Muscle layer of colon (tissue), 2 donors: ENCODE results near the gene SIK3.

Source experiments
- H3K27ac ChIP-seq: one replicate; pipeline ENCODE4 v1.7.0; 2013; ENCODE audit warnings: low read depth, mild to moderate bottlenecking, low read length, moderate library complexity
- H3K27me3 ChIP-seq, 2 donors: one replicate each; pipeline ENCODE4 v1.7.0; 2013; ENCODE audit warnings: low read length in 2 of 2, mild to moderate bottlenecking in 2 of 2; ENCODE audit not compliant: insufficient read depth in 2 of 2, control insufficient read depth in 1 of 2
- H3K36me3 ChIP-seq: one replicate; pipeline ENCODE4 v1.7.0; 2013; ENCODE audit warnings: mild to moderate bottlenecking, low read length; ENCODE audit not compliant: insufficient read depth
- H3K4me1 ChIP-seq: one replicate; pipeline ENCODE4 v1.7.0; 2013; ENCODE audit warnings: mild to moderate bottlenecking, low read length; ENCODE audit not compliant: insufficient read depth
- H3K4me3 ChIP-seq, 2 donors: one replicate each; pipeline ENCODE4 v1.7.0; 2013; ENCODE audit warnings: low read length in 2 of 2, low read depth in 1 of 2, mild to moderate bottlenecking in 1 of 2, moderate library complexity in 1 of 2
- H3K9ac ChIP-seq: one replicate; pipeline ENCODE4 v1.7.0; 2013; ENCODE audit warnings: low read length
- H3K9me3 ChIP-seq: one replicate; pipeline ENCODE4 v1.7.0; 2013; ENCODE audit warnings: mild to moderate bottlenecking, low read length
- donor health status: abdominal sarcoma.
- donor health status: Adenocarcinoma of cecum.

Gene SIK3

DNA sequence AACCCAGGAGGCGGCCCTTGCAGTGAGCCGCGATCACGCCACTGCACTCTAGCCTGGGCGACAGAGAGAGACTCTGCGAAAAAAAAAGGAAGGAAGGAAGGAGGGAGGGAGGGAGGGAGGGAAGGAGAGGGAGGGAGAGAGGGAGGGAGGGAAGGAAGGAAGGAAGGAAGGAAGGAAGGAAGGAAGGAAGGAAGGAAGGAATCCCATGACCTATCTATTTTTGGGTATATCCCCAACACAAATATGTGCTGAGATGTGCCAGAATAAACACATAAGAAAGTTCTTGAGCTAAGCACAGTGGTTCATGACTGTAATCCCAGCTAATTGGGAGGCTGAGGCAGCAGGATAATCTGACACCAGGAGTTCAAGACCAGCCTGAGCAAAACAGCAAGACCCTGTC lies 82.0 kb downstream of the SIK3 start:
- H3K27me3 ChIP-seq, result no peaks in the 10 kb centered on the region
- H3K4me3 ChIP-seq, result no peak overlapping the region
- H3K27ac ChIP-seq, result no peak overlapping the region
- no peaks in the 10 kb centered on the region for H3K36me3 ChIP-seq
- H3K4me1 ChIP-seq, result peaks cover 8% of the 10 kb centered on the region
- no peaks in the 10 kb centered on the region for H3K9me3 ChIP-seq
- H3K9ac ChIP-seq, result no peak overlapping the region

DNA sequence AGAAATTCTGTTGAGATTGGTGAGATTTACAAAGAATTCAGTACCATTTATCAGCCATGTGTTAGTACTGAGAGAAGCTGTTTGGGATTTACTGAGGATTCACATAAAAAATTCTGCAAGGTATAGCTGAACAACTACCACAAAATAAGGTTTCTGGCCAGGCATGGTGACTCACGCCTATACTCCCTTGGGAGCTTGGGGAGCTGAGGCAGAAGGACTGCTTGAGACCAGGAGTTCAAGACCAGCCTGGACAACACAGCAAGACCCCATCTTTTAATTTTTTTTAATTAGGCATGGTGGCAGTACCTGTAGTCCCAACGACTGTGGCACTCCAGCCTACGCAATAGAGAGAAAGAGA lies 86.7 kb downstream of the SIK3 start:
- H3K27ac ChIP-seq, result no peak overlapping the region
- no peaks in the 10 kb centered on the region for H3K27me3 ChIP-seq
- H3K4me1 ChIP-seq, result peaks cover 8% of the 10 kb centered on the region
- H3K9me3 ChIP-seq, result no peaks in the 10 kb centered on the region
- no peak overlapping the region for H3K4me3 ChIP-seq
- no peaks in the 10 kb centered on the region for H3K36me3 ChIP-seq
- H3K9ac ChIP-seq, result no peak overlapping the region

DNA sequence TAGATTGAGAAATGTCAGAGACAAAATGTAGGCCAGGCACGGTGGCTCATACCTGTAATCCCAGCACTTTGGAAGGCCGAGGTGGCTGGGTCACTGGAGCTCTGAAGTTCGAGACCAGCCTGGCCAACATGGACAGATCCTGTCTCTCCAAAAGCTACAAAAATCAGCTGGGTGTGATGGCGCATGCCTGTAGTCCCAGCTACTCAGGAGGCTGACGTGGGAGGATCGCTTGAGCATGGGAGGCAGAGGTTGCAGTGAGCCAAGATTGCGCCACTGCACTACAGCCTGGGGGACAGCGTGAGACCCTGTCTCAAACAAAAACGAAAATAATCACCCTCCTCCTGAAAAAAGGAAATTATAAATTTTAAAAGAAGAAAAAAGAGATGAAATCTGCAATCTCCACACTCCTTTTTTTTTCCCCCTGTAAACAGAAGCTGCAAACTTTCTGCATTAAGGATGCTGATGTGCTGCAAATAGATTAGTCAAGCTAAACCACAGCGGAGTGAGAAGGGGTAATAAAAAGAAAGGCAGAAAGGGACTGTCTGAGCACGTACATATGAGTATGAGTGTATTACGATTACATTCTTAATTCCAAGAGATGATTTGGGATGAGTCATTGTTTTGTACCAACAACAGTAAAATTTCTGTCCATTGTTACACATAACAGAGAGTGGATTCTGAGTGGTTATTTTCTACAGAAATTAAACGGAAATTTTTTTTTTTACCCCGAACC lies 87.3 kb downstream of the SIK3 start:
- no peak overlapping the region for H3K9ac ChIP-seq
- no peaks in the 10 kb centered on the region for H3K27me3 ChIP-seq
- no peak overlapping the region for H3K4me3 ChIP-seq
- H3K36me3 ChIP-seq, result no peaks in the 10 kb centered on the region
- no peak overlapping the region for H3K27ac ChIP-seq
- H3K4me1 ChIP-seq, result peaks cover 8% of the 10 kb centered on the region
- no peaks in the 10 kb centered on the region for H3K9me3 ChIP-seq

DNA sequence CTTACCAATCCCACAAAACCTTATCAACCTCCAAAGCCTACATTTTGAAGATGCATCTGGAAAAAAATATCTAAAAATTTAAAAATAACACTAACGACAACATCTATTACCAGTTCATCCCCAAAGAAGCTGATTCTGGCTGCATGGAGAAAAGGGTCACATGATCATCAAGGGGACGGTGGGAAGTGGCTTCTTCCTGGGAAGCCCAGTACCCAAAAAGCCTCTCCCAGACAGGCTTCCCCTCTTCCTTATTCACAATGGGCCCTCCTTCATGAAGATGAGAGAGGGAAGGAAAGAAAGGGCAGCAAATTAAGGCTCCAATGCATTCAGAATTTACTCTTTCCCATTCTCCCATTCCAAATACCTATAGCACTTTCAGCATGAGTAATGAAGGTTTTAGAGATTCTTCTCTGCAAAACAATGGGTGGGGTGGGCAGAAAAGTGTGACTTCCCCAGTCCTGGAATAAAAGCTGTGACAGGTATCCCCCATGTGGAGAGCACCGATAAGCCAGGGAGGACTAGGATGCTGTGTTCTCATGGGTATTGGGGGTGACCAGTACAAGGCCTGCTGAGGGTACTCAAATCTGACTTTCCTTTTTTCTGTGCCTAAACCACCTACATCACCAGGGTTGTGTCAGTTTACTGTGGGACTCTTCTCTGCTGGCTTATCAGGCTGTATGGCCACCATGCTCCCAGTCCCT lies 88.2 kb downstream of the SIK3 start:
- Histone ChIP-seq H3K9ac (no peak overlapping the region), H3K36me3 (no peaks in the 10 kb centered on the region), H3K9me3 (no peaks in the 10 kb centered on the region), H3K4me3 (no peak overlapping the region), H3K27ac (no peak overlapping the region), H3K4me1 (peaks cover 12% of the 10 kb centered on the region), H3K27me3 (no peaks in the 10 kb centered on the region)

DNA sequence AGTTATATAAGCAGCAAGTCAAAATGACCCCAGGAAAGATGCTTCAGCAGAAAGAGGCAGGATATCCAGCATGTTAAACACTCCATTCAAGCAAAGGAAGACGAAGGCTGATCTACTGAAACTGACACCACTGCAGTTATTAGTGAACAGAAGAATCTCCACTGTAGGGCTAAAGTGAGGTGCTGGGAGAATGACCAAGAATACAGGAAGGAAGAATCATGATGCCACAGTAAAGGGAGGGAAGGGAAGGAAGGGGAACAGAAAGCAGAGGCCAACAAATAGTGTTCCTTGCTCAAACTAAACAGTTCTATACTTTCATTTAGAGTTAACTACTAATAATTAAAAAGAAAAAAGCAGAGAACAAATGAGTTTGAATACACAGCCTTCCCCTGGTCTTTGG lies 92.5 kb downstream of the SIK3 start:
- Histone ChIP-seq H3K27me3 (no peaks in the 10 kb centered on the region), H3K4me1 (peaks cover 22% of the 10 kb centered on the region), H3K9ac (no peak overlapping the region), H3K4me3 (no peak overlapping the region), H3K27ac (no peak overlapping the region), H3K36me3 (no peaks in the 10 kb centered on the region), H3K9me3 (no peaks in the 10 kb centered on the region)

DNA sequence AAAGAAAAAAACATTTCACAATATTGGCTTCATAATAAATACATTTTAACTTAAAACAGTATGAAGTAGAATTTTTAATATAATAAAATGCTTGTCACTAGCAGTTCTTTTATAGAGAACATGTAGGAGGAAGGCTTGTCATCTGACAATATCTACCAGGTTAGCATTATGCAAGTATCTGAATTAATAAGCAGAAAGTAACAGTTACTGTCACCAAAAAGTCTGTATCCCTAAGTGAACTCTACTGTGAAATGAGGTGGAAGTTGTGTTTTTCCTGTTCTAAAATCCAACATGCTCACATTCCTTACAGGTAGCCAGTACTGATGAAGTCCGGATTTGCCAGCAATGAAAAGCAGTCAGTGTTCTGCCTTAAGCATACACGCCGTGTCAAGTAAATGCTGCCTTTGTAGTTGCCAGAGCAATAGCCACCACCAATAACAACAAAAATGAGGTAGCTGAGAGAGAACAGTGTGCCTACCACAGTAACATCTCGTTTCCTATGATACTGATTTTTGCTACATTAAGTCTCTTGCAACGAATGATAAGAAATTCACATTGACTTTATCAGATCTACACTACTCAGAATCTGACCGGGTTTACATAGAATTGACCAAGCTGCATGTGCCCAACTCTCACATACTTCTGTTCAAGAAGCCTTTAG lies 95.5 kb downstream of the SIK3 start:
- no peaks in the 10 kb centered on the region for H3K36me3 ChIP-seq
- no peak overlapping the region for H3K9ac ChIP-seq
- H3K27ac ChIP-seq, result no peak overlapping the region
- H3K27me3 ChIP-seq, result no peaks in the 10 kb centered on the region
- H3K4me1 ChIP-seq, result peaks cover 23% of the 10 kb centered on the region
- no peak overlapping the region for H3K4me3 ChIP-seq
- no peaks in the 10 kb centered on the region for H3K9me3 ChIP-seq

DNA sequence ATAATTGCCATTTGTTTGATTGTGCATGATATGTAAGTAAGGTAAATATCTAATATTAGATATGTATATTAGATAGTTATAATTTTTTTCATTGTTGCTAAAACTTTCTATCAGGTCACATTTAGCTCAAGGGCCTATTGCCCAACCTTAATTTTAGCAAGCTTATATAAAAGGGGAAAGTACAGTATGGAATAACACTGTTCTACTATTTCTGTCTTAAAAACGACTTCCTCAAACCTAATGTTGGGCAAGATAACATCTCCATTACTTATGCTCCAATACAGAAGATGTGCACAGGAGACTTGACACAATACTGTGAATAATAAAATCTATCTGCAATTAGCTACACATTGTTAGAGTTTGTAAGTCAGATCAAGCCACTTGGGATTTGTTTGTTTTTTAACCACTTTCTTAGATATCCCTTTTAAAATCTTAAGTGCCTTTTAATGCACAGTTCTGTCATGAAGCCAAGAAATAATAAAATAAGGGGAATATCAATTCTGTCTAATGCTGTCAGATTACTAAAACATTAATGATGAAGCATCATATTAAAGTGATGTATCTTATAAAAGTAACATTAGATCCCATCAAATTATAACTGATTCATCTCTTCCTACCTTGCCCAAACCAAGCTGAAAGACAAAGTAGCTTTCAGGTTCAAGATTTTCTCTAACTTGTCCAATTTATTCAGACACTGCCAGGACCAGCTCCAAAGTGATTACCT lies 98.1 kb downstream of the SIK3 start:
- no peak overlapping the region for H3K27ac ChIP-seq
- H3K36me3 ChIP-seq, result no peaks in the 10 kb centered on the region
- no peak overlapping the region for H3K4me3 ChIP-seq
- no peaks in the 10 kb centered on the region for H3K9me3 ChIP-seq
- H3K4me1 ChIP-seq, result peaks cover 19% of the 10 kb centered on the region
- H3K27me3 ChIP-seq, result no peaks in the 10 kb centered on the region
- H3K9ac ChIP-seq, result no peak overlapping the region

DNA sequence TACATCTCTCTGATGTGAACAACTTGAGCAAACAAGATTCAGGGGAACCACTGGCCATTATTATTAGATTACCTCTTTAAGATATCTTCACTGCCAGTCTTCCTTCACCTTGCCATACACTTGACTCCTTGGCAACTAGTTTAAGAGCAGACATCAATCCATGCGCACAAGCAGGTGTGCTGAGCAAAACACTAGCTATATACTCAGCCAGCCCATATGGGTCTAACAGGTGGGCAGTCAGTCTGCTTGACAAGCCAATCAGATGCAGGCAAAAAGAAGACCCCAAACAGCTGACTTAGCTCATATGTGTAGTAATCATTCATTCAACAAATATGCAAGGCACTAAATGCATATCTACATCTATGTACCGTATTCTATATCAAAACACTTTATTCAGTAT lies 101.2 kb downstream of the SIK3 start:
- Histone ChIP-seq H3K9me3 (no peaks in the 10 kb centered on the region), H3K4me1 (peaks cover 22% of the 10 kb centered on the region), H3K4me3 (no peak overlapping the region), H3K27ac (no peak overlapping the region), H3K27me3 (no peaks in the 10 kb centered on the region), H3K9ac (no peak overlapping the region), H3K36me3 (no peaks in the 10 kb centered on the region)

DNA sequence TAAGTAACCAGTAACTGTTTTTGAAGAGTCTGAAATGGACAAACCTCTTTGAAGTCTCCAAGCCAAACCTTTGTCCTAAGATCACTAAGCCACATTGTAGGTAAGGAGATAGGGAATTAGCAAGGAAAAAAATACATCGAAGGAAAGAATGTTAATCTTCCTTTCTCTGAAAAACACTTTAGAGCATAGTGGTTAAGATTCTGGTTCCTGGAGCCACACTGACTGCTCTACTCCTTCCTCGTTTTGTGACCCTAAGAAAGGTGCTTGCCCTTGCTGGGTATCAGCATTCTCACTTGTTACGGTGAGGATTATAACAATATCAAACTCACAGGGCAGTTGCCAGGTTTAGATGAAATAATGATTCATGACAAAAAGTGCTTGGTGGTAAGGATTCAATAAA lies 104.0 kb downstream of the SIK3 start:
- no peak overlapping the region for H3K27ac ChIP-seq

DNA sequence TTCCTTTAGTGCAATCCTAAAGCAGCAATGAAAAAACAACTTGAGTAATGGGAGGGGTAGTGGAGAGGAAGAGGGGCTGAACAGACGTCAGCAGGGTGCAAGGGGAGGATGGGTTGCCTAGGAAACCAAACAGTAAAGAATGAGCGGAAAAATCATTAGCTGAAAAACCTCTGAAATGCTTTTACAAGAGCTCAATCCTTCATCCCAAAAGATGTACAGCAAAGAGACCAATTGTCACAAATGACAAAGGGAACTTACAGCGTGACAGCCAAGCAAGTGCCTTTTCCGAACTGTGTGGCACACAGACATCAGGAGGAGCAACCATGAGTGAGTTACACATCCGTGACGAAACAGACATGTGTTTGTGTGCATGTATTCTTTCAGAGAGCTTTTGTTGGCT lies 104.6 kb downstream of the SIK3 start:
- Histone ChIP-seq H3K36me3 (no peaks in the 10 kb centered on the region), H3K9me3 (no peaks in the 10 kb centered on the region), H3K4me1 (peaks cover 35% of the 10 kb centered on the region), H3K27ac (no peak overlapping the region), H3K27me3 (no peaks in the 10 kb centered on the region), H3K9ac (no peak overlapping the region), H3K4me3 (no peak overlapping the region)

More for the DNA sequence above, 104.0 kb downstream of the SIK3 start:
- Histone ChIP-seq H3K4me1 (peaks cover 30% of the 10 kb centered on the region), H3K9me3 (no peaks in the 10 kb centered on the region), H3K27me3 (no peaks in the 10 kb centered on the region), H3K36me3 (no peaks in the 10 kb centered on the region), H3K9ac (no peak overlapping the region), H3K4me3 (no peak overlapping the region)

DNA sequence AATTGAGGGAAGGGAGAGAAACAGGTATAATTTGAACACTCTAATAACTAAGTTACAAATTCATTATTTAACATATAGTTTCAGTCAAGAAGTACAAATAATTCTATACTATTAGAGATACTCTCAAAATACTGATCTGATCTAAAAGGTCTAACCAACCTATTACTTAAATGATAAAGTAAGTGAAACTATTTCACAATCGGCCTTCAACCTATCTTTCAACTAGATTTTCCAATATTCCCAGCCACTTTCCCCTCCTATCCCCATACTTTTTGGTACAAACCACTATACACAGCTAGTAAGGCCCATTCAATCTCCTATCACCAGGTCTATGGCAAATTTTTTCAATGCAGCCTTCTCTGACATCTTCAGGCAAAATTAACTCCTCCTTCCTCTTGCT lies 106.7 kb downstream of the SIK3 start:
- no peak overlapping the region for H3K9ac ChIP-seq
- H3K27ac ChIP-seq, result no peak overlapping the region
- no peak overlapping the region for H3K4me3 ChIP-seq
- no peaks in the 10 kb centered on the region for H3K9me3 ChIP-seq
- H3K4me1 ChIP-seq, result peaks cover 49% of the 10 kb centered on the region
- H3K36me3 ChIP-seq, result no peaks in the 10 kb centered on the region
- no peaks in the 10 kb centered on the region for H3K27me3 ChIP-seq
